Esophagus (tissue), 2 donors: Measurements from ENCODE around the gene CABS1. TPM values are rescaled to one million over a fixed set of nuclear protein-coding genes. Genes with fewer than 3 reads are reported as not detected.

Source experiments
- H3K27ac ChIP-seq, 2 donors: one replicate each; pipeline ENCODE4 v1.5.1; 2013; ENCODE audit warnings: low read depth in 2 of 2, mild to moderate bottlenecking in 2 of 2, inconsistent platforms in 1 of 2, low read length in 1 of 2, moderate library complexity in 1 of 2
- H3K27me3 ChIP-seq, 2 donors: one replicate each; pipeline ENCODE4 v1.6.1; 2013; ENCODE audit warnings: low read length in 2 of 2, control low read depth in 1 of 2, mild to moderate bottlenecking in 1 of 2; ENCODE audit not compliant: insufficient read depth in 2 of 2, control insufficient read depth in 1 of 2
- H3K36me3 ChIP-seq, 2 donors: one replicate each; pipeline ENCODE4 v1.6.1; 2013; ENCODE audit warnings: low read length in 1 of 2; ENCODE audit not compliant: control insufficient read depth in 2 of 2, insufficient read depth in 2 of 2
- H3K4me1 ChIP-seq, 2 donors: one replicate each; pipeline ENCODE4 v1.6.1; 2013; ENCODE audit warnings: low read length in 1 of 2; ENCODE audit not compliant: control insufficient read depth in 2 of 2, insufficient read depth in 2 of 2
- H3K4me3 ChIP-seq, 2 donors: one replicate each; pipeline ENCODE4 v1.5.1; 2013; ENCODE audit warnings: low read length in 2 of 2, mild to moderate bottlenecking in 2 of 2, low read depth in 1 of 2, moderate library complexity in 1 of 2
- H3K9me3 ChIP-seq, 2 donors: one replicate each; pipeline ENCODE4 v1.6.1; 2013; ENCODE audit warnings: mild to moderate bottlenecking in 2 of 2, low read depth in 1 of 2, low read length in 1 of 2, moderate library complexity in 1 of 2; ENCODE audit not compliant: control insufficient read depth in 2 of 2, insufficient read depth in 1 of 2
- WGBS, 2 donors: extraction: QIAGEN DNeasy Blood & Tissue Kit; methylation state at CpG; one replicate each; pipeline ENCODE4 v1.1.7; 2013; 5-methylcytosine and 5-hydroxymethylcytosine counted together
- polyA plus RNA-seq, 2 donors: library from polyadenylated mRNA; stranded (reverse); fragments of 200-250 nt; gene quantifications; one replicate each; pipeline ENCODE4 v1.2.3, GENCODE V29; 2013
- donor health status: healthy with polysubstance abuse.
- donor health status: Bipolar disorder and iron deficiency.

CABS1 gene
- polyA plus RNA-seq, 2 donors, result not detected

DNA sequence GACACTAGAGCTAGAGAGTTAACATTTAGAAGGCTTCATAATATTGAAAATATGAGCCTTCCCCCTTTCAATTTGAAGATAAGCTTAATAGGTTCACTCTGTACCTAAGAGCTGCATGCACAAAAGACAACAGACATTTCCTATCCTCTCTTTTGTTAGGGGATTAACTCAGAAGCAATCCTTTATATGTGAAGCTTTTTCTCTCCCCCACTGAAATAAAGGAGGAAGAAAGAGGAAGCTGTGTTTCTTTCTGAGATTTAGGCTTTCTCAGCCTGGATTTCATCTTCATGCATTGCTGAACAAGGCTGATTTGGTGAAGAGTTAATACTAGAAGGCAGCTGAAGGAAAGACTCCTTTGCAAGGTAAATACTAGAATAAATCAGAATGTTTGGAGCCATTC lies 21.0 kb upstream of the CABS1 start:
- Histone ChIP-seq H3K27ac (no peak overlapping the region), H3K9me3 (no peaks in the 10 kb centered on the region), H3K4me1 (no peaks in the 10 kb centered on the region), H3K27me3 (no peaks in the 10 kb centered on the region), H3K36me3 (no peaks in the 10 kb centered on the region), H3K4me3 (no peak overlapping the region)

DNA sequence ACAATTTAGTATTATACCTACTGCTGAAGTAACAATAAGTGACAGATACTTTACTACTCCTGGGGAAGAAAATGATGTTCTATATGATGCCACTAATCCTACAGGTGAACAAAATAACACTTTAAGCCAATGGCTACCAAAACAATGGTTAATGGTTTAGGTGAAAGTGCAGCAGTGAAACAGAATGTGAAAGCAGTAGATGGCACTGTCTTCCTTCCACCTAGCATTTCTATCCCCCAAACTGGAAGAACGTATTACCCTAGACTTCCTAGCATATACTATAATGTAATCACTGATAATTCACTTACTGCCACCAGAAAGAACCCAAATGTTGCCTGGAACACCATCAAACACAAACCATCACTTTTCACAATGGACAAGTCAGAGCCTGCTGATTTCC lies 18.9 kb upstream of the CABS1 start:
- 16 to 65% methylated on average over 1 of the region's 1 CpG for WGBS, 2 donors
- no peak overlapping the region for H3K27ac ChIP-seq
- H3K36me3 ChIP-seq, result no peaks in the 10 kb centered on the region
- H3K4me1 ChIP-seq, result no peaks in the 10 kb centered on the region
- no peaks in the 10 kb centered on the region for H3K27me3 ChIP-seq
- H3K4me3 ChIP-seq, result no peak overlapping the region
- H3K9me3 ChIP-seq, result no peaks in the 10 kb centered on the region

DNA sequence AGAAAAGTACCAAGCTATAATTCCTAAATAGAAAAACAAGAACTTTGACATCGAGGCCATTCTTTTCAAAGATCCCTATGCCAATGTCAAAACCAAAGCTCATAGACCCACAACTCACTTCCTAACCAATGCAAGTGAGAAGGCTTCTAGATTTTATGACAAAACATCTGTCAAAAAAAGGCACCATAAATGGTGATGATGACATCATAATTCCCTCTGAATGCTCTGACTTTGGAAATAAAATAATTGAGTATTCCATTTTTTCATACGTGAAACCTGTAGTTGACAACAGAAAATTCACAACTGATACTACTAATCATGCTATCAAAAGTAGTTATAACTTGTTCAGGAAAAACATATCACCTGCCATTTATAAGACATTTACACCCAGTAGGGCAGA lies 8.7 kb upstream of the CABS1 start:
- H3K36me3 ChIP-seq, result no peaks in the 10 kb centered on the region
- no peaks in the 10 kb centered on the region for H3K27me3 ChIP-seq
- H3K4me1 ChIP-seq, result no peaks in the 10 kb centered on the region
- no peaks in the 10 kb centered on the region for H3K9me3 ChIP-seq
- WGBS, 2 donors, result 75 to 83% methylated on average over 2 of the region's 2 CpGs
- H3K27ac ChIP-seq, result no peak overlapping the region
- H3K4me3 ChIP-seq, result no peak overlapping the region

DNA sequence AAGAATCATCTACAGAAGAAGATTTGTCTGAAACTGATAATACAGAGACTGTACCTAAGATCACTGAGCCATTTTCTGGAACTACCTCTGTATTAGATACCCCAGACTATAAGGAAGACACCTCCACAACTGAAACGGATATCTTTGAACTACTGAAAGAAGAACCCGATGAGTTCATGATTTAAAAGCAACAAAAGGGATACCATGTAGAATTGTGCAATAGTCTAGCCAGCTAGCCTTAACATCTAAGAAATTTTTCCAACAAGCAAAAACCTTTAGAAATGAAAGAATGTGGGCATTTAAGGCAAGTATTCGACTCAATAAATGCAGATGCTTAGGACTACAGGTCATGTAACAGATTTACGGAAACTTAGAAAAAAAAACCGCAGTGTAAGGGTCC lies 1.3 kb downstream of the CABS1 start:
- Histone ChIP-seq H3K9me3 (no peaks in the 10 kb centered on the region), H3K4me3 (no peak overlapping the region), H3K27me3 (no peaks in the 10 kb centered on the region), H3K4me1 (no peaks in the 10 kb centered on the region), H3K27ac (no peak overlapping the region), H3K36me3 (no peaks in the 10 kb centered on the region)
- 85 to 86% methylated on average over 5 of the region's 5 CpGs for WGBS, 2 donors

DNA sequence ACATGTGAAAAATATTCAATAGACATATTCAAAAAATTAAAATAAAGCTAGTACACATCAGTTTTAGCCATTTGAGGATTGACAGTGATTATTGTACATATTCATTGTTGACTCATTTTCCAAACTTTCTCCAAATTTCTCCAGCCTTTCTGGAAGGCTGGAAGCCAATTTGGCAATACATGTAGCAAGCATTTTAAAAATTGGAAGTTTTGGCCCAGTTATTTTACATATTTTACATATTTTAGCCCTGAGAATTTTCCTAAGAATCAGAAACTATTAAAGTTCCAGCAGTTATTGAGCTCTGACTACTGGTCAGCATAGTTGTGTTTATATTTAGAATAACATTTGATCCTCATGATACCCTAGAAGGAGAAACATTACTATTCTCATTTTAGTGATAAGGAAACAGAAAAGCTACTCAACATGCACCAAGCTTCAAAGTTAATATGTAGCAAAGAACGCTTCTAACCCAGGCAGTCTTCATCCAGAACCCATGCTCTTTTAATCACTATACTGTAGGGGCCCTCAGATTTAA lies 3.2 kb downstream of the CABS1 start:
- WGBS, 2 donors, result 66 to 67% methylated on average over 1 of the region's 1 CpG
- Histone ChIP-seq H3K27me3 (no peaks in the 10 kb centered on the region), H3K4me3 (no peak overlapping the region), H3K27ac (no peak overlapping the region), H3K9me3 (no peaks in the 10 kb centered on the region), H3K4me1 (no peaks in the 10 kb centered on the region), H3K36me3 (no peaks in the 10 kb centered on the region)

DNA sequence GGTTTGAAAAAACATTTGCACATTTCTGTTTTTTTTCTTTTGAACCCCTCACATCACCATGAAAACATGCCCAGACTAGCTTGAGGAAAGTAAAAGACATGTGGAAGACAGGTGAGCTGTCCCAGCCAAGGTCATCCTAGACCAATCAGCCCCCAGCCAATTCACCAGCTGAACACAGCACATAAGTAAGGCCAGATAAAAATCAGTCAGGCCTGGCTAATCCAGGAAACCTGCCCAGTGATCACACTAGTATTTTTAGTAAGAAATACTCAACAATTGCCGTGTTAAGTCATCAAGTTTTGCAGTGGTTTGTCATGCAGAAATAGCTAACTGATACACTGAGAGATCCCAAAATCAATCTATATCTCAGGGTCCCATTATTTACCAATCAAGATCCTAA lies 21.4 kb downstream of the CABS1 start:
- Histone ChIP-seq H3K27me3 (no peaks in the 10 kb centered on the region), H3K4me3 (no peak overlapping the region), H3K36me3 (no peaks in the 10 kb centered on the region), H3K27ac (no peak overlapping the region), H3K4me1 (no peaks in the 10 kb centered on the region), H3K9me3 (no peaks in the 10 kb centered on the region)
- 52 to 65% methylated on average over 1 of the region's 1 CpG for WGBS, 2 donors

DNA sequence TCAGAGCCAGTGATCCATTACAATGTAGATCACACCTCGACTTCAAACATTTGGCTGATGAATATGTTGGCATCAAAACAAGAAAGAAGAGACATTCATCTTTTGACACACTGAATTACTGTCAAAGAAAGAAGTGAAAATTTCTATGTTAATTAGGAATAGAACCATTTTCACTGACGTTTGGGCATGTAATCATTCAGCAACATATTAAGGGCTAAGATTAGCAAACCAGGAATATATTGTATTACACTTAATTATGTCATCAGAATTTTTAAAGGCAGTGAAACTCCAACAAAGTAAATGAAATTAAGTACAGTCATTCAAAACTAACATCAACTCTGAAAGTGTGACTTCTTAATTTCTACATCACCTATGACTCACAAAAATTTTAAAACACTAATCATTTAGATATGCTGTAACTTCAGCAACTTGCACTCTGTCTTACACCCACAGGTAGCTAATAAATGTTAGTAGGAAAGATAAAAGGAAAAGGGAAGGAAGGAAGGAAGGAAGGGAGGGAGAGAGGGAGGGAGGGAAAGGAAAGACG lies 24.4 kb downstream of the CABS1 start:
- Histone ChIP-seq H3K36me3 (no peaks in the 10 kb centered on the region), H3K9me3 (no peaks in the 10 kb centered on the region)
- 27 to 54% methylated on average over 3 of the region's 3 CpGs for WGBS, 2 donors

DNA sequence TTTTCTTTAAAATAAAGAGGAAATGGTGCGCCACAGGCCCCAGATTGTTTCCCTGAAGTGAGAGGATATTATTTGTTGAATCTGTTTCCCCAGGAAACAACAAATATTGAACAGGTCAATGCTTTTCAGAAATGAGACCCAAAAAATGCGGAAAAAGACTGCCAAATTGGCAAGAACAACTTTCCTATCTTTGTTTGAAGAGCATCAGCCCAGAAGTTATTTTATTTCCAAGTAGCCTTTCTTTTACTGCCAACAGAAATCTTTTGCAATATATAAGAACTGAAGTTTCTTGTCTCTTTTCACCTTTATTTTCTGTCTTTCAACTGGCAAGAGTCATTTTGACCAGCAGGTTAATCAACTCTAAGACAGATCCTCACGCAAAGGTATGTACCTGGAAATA lies 25.7 kb downstream of the CABS1 start, which contains the start of gene SMR3A:
Gene SMR3A (plus strand): TSS at position 301 of the 400 bp plus-strand sequence. CDS start 1,356 bp downstream, outside the sequence.
- 64 to 85% methylated on average over 3 of the region's 3 CpGs for WGBS, 2 donors

More for the DNA sequence above, 24.4 kb downstream of the CABS1 start:
- no peak overlapping the region for H3K27ac ChIP-seq
- no peaks in the 10 kb centered on the region for H3K4me1 ChIP-seq
- H3K27me3 ChIP-seq, result no peaks in the 10 kb centered on the region
- no peak overlapping the region for H3K4me3 ChIP-seq

DNA sequence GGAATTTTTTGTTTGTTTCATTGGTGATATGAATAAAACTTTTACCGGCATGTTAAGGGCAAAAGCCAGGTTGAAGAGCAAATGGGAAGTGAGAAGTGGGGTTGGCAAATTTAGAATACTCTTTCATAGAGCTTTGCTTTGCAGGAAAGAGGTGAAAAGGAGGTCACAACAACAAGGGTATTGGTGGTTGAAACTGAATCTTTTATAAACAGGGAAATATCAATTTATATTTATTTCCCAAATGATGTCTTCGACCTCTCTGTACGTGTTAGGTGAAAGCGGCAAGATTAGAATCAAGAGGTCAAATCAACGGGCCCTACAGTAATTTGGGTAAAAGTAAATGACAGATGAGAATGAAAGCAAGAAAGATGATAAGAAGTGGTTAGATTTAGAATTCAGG lies 29.2 kb downstream of the CABS1 start:
- H3K9me3 ChIP-seq, result no peaks in the 10 kb centered on the region
- WGBS, 2 donors, result 91 to 93% methylated on average over 5 of the region's 5 CpGs
- no peak overlapping the region for H3K27ac ChIP-seq
- H3K27me3 ChIP-seq, result no peaks in the 10 kb centered on the region
- no peaks in the 10 kb centered on the region for H3K36me3 ChIP-seq
- no peak overlapping the region for H3K4me3 ChIP-seq
- no peaks in the 10 kb centered on the region for H3K4me1 ChIP-seq

More for the DNA sequence above, 25.7 kb downstream of the CABS1 start, which contains the start of gene SMR3A:
- Histone ChIP-seq H3K27ac (no peak within 1 kb of the TSS), H3K36me3 (no peaks in the 10 kb centered on the region), H3K4me1 (no peaks in the 10 kb centered on the region), H3K9me3 (no peaks in the 10 kb centered on the region), H3K4me3 (no peak within 1 kb of the TSS), H3K27me3 (no peaks in the 10 kb centered on the region)

DNA sequence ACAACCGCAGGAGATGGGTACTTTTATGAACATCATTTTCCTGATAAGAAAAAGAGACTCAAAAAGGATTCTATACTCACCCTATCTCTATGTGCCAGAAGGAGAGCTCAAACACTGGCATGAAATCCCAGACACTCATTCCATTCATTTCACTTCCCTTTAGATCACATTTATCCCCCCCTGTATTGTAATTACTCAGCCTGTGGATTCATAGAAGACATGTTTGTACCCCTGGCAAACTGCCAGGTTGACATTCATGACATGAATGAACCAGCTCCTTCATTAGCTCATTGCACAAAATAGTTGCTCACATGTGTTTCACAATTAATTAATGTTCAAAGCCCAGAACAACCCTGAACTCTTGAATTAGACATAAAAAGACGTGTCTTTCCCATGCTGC lies 30.7 kb downstream of the CABS1 start:
- no peak overlapping the region for H3K4me3 ChIP-seq
- no peaks in the 10 kb centered on the region for H3K9me3 ChIP-seq
- 21 to 23% methylated on average over 2 of the region's 2 CpGs for WGBS, 2 donors
- no peaks in the 10 kb centered on the region for H3K4me1 ChIP-seq
- H3K27ac ChIP-seq, result no peak overlapping the region
- H3K36me3 ChIP-seq, result no peaks in the 10 kb centered on the region
- H3K27me3 ChIP-seq, result no peaks in the 10 kb centered on the region
